Cerebellar nuclear complex (tissue), 1 donor: ENCODE results near the gene HMCN2.

Experiments
- DNase-seq, 2 experiments: peaks; one replicate each; lab custom pipeline; 2025; lab: John Stamatoyannopoulos, UW

HMCN2 gene

DNA sequence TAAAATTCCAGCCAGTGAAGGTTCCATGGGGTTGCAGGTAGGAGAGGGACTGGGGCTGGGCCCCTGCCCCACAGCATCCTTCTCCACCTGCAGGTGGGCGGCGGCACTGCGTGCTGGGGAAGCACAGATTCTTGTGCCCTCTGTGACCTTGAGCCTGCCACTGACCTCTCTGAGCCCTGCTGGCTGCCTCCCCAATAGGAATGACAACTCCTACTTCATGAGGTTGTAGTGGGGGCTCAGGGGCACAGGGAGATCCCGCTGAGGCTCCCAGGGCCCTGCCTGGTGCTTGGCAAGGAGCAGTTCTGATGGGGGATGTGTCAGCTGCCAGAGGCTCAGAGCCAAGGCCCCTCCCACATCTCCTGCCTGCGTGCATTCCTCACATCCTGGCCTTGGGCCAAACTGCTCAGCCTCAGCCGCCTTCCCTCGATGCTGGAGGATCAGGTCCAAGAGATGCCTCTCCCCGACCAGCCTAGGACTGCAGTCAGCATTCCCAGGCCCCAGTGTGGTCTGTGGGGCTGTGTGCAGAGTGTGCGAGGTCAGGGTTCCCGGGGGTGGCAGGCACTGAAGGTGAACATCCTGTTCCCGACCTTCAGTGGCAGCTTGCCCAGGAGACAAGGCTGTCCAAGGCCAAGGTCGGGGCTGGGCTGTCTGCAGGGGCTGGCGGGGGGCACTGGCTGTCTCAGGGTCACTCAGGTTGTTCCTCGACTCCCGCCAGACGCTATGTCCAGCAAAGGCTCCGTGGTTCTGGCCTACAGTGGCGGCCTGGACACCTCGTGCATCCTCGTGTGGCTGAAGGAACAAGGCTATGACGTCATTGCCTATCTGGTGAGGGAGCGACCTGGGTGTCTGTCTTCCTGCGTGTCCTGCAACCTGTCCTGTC lies 186.2 kb downstream of the HMCN2 start:
- no peak for DNase-seq

DNA sequence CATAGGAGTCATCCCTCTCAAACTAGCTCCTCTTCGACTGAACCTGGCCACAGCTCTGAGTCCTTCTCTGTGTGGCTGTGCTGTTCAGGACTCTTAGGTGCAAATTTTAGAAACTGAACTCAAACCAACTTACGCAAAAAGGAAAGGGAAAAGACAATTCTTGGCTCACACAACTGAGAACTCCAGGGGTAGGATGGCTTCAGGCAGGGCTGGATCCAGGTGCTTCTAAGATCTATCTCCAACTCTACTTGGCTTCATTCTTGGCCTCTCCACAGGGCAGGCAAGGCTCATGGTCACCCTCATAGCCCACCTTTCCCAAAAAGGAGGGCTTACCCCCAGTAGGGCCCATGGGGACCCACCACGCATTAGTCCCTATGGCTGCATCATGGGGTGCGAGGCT lies 187.3 kb downstream of the HMCN2 start:
- DNase-seq = no peak

DNA sequence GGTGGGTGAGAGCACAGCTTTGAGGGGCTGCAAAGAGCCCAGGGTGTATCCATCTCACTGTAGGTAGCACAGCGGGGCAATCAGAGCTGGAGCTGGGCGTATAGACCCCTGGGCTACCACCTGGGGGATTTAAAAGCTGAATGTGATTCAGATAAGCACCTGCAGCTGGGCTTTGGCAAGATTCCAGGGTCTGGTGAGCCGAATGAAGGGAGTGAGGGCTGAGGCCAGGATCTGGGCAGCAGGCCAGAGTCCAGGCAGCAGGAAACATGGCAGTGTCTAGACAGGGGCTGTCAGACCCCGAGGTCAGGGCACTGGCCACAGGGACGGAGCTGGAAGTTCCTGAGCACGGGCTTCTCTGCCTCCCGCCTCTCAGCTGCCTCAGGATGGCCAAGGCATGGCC lies 187.9 kb downstream of the HMCN2 start:
- no peak for DNase-seq

DNA sequence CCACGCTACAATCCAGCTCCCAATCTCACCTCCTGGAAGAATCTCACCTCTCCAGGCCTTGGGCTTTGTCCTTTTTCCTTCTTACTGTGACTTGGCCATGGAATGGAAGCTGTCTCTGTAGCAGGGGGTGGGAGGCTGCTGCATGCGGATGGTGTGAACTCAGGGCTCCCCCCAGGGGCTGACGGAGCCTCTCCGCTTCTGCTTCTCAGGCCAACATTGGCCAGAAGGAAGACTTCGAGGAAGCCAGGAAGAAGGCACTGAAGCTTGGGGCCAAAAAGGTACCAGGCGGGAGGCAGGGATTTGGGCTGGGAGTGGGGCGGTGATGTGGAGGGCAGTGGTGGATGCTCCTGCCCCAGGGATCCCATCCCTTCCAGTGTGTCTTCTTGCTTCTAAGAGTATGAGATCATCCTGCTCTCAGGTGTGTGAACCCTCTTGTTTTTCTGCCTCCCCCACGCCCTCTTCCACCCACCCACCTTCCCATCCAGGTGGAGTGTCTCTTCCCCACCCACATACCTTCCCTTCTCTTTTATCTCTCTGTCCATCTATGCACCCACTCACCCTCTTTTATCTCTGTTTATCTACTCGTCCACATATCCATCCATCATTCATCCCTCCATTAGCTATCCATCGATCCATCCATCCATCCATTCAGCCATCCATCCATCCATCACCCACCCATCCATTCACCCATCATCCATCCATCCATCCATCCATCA lies 188.7 kb downstream of the HMCN2 start:
- no peak for DNase-seq

- no peak for DNase-seq
These were observed 189.3 kb downstream of the HMCN2 start for GRCh38 chr9:130454812-130455325.

DNA sequence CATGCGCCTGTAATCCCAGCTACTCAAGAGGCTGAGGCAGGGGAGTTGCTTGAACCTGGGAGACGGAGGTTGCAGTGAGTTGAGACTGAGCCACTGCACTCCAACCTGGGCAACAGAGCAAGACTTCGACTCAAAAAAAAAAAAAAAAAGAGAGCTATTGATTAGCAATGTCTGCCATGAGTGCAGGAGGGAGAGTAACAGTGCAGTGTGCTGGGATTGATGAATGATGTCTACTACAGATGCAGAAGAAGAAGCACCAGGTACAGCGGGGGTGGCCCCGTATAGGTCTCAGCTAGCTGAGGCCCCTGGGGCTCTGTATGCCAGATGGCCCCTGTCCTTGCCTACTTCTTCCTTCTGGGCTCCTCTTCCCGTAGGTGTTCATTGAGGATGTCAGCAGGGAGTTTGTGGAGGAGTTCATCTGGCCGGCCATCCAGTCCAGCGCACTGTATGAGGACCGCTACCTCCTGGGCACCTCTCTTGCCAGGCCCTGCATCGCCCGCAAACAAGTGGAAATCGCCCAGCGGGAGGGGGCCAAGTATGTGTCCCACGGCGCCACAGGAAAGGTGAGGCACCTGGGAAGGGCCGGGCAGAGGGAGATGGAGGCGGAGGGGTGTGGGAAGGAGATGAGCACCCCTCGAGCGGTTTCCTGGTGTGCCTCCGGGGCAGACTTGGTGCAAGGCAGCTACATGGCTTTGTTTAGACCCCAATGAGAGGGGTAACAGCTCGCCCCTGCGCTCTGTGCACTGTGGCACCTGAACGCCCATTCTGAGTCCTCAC lies 192.7 kb downstream of the HMCN2 start:
- DNase-seq = no peak

GRCh38 chr9:130458804-130459067 lies 193.2 kb downstream of the HMCN2 start:
- no peak for DNase-seq

- no peak for DNase-seq
These were observed 193.6 kb downstream of the HMCN2 start for GRCh38 chr9:130459151-130459550.

DNA sequence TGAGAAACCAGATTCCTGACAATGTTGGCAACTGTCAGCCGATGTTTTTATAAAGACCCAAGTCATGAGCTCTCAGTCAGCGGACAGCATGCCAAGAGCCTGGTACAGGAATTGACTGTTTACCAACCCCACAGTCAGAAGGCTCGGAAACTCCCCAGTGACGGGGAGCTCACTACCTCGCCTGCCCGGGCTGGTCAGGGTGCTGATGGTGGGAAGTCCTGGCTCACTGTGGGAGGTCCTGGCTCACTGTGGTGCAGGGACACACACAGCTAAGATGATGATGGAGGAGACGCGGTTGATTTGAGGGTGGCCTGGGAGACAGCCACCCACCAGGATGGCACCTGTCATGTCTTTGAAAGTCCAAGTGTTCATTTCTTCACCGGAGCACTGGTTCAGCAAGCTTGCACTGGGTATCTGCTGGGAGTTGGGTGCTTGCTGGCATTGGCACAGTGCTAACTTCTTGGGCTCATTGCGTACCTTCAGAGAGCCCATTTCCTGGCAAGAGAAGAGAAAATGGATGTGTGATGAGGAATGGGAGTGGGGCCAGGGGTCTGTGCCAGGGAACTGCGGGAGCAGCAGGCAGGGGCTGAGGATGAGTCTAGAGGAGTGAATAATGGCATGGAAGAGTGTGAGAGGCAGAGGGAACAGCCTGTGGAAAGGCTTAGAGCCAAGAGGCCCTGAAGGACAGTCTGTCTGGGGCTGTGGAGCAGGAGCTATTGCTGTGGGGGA lies 194.5 kb downstream of the HMCN2 start:
- no peak for DNase-seq

GRCh38 chr9:130461218-130461630 lies 195.7 kb downstream of the HMCN2 start:
- peak in 1 of 2 experiments; percentile 15 for DNase-seq

- no peak for DNase-seq
These were observed 196.2 kb downstream of the HMCN2 start for GRCh38 chr9:130461731-130462130.

- no peak for DNase-seq
These were observed 197.4 kb downstream of the HMCN2 start for GRCh38 chr9:130462685-130463540.

GRCh38 chr9:130463763-130464745 lies 198.5 kb downstream of the HMCN2 start:
- no peak for DNase-seq

DNA sequence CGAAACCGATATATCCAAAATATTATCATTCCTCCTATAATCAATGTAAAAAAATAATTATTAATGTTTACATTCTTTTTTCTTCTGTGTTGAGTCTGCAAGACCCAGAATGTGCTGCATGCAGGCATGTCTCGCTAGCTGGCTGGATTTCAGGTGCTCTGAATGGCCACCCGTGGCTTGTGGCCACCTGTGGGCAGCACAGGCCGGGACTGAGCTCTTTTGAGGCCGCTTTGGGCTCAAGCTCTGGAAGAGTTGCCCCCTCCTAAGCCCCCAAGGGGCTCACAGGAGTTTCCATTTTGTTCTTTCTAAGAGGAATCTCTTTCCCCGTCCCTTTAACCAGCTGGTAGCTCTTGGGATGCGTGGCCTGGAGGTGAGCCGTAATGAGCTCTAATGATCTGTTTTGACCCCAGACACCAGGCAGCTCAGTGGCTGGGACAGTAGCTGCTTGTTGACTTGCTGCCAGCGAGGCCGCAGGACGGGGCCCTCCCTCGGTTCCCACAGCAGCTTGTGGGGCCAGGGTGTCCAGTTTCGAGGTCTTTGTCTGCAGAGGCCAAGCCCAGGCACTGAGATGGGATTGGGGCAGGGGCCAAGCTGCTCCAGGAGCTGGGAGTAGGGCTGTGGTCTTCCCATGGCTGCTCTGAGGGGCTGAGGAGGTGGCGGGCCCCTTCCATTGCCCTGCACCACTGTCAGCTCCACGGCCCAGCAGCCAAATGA lies 200.0 kb downstream of the HMCN2 start:
- DNase-seq = no peak

DNA sequence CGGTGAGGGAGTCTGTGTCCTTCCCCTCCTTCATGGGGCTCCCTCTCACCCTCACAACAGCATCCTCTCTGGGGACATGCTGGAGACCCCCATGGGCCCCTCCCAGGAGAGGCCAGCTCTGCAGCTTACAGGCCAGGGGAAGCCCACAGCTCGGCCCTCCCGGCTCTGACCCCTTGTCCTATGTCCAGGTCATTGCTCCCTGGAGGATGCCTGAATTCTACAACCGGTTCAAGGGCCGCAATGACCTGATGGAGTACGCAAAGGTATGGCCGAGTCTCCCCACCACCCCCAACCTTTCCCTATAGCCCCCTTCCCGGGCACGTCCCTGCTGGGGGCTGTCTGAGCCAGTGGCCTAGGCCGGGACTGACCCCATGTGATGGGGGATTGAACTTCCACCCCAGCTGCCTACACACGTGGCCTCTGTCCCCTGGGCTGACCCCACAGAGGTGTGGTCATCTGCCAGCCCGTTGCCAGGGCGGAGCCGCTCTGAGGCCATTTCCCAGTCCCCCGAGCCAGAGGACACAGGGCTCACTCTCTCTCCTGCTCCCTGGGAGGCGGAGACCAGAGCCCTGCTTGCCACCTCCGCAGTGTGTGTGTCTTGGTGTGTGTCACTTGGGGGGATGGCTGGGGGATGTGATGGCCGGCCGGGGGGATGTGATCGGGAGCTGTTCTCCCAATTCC lies 201.1 kb downstream of the HMCN2 start:
- DNase-seq = no peak

DNA sequence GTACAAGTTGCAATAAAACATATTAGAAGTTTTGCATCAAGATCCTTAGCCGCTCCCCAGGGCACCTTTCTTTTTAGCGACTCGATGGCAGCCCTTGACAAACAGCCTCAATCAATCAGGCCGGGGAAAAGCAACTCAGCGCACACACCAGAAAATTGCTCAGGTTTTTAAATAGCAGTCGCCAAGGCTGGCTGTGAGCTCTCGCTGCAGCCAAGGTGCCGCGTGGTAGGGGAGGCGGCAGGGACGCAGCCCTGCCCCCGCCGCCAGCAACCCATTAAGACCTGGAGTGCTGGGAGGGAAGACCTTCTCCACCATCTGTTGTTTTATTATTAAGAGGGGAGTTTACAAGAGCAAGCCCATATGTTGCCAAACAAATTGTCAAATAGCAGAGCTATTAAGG lies 201.8 kb downstream of the HMCN2 start:
- DNase-seq = peak; percentile 36 to 77

GRCh38 chr9:130468566-130468965 lies 203.0 kb downstream of the HMCN2 start:
- no peak for DNase-seq

- DNase-seq = no peak
These were observed 204.7 kb downstream of the HMCN2 start for GRCh38 chr9:130470269-130470668.
